ENCODE data around the gene CLDN11.

DNA sequence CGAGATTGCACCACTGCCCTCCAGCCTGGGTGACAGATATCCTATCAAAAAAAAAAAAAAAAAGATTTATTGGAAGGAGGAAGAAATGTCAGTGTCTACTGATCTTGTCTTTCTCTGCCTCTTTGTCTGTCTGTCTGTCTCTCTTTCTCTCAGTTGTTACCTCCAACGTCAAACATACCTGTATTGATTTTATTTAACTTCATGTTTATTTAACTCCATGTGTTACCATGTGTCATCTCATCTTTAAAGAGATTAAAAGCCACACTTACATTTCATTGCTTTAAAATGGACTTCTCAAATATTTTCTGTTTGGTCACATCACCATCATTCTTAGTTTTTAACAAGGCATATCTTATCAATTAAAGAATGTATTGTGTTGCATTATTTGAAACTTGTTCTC, 9.4 kb downstream of the CLDN11 start:
- no peak for TF ChIP-seq FOXM1 (IDR thresholded peaks at IDR 0.05; ENCODE audit: borderline replicate concordance)
- TF ChIP-seq FOXK2 (IDR thresholded peaks at IDR 0.05): no peak
- TF ChIP-seq LEF1 (IDR thresholded peaks at IDR 0.05; ENCODE audit: borderline replicate concordance): no peak
- TF ChIP-seq FOXA1 (IDR thresholded peaks at IDR 0.05): no peak
- TF ChIP-seq ARNT (IDR thresholded peaks at IDR 0.05): no peak
- no peak for TF ChIP-seq HDGF (IDR thresholded peaks at IDR 0.05; ENCODE audit: borderline replicate concordance)
